HG03064 (cell line): ENCODE measurements around the gene SLFN14.
"Not testable (repeated sequence)": the region's sequence is repeated elsewhere in the genome, so short reads cannot be mapped to it uniquely, and the experiment has no call there.

ENCODE experiments used
- ATAC-seq: cut with Tn5 transposase; IDR thresholded peaks from one replicate; pipeline ENCODE4 v1.9.1; 2021; ENCODE audit warnings: low read depth; ENCODE audit not compliant: unreplicated experiment

The SLFN14 gene

DNA sequence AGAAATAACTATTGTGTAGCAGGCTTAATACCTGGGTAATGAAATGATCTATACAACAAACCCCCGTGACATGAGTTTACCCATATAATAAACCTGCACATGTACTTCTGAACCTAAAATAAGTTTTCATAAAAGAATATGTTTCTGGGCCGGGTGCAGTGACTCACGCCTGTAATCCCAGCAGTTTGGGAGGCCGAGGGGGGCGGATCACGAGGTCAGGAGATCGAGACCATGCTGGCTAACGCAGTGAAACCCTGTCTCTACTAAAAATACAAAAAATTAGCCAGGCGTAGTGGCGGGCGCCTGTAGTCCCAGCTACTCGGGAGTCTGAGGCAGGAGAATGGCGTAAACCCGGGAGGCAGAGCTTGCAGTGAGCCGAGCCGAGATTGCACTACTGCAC, 2.6 kb upstream of the SLFN14 start:
- not testable (repeated sequence) for ATAC-seq

DNA sequence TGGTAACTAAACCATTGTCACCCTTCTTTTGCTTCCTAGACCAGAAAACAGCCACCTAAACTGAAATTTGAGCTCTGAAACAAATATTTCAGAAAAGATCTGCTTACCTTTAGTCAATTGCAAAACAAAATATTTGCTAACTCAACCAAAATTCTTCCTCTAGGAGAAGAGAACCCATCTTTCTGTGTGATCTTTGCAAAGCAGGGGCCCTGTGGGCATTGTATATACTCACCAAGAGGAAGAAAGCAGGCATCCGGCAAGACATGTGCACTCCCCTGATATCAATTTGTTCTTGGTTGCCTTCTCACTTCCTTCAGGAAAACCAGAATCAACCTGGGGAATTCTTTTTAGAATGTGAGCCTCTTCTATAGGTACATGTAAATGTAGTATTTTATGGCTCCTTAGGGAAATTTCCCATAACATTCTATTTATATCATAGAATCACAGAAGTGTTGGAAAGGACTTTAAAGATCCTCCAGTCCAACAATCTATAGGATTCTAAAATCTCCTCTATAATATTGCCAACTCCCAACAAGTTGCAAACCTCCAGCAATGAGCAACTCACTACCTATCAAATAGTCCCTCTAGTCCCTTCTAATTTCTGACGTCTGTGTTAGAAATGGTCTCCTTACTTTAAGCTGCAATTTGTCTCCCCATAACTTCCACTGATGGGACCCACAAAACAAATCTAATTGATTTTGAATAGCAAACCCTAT, 966 bp downstream of the SLFN14 start:
- ATAC-seq = no peak

DNA sequence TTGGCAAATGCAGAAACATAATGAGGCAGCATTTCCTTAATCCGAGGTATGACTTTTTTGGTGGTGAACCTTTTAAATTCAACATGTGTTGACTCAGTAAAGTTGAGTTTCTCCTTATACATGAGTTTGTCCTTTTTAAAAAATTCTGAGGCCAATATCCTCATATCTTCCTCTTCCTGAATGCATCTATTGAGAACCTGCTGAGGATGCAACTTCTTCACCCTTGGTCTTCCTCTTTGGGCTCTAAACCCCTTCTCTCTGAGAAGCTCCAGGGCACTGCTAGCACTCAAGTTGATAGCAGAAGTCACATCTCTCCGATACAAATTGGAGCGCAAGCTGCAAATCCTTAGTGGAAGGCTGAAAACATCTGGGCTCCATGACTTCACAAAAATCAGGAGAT, 3.3 kb downstream of the SLFN14 start:
- no peak for ATAC-seq

DNA sequence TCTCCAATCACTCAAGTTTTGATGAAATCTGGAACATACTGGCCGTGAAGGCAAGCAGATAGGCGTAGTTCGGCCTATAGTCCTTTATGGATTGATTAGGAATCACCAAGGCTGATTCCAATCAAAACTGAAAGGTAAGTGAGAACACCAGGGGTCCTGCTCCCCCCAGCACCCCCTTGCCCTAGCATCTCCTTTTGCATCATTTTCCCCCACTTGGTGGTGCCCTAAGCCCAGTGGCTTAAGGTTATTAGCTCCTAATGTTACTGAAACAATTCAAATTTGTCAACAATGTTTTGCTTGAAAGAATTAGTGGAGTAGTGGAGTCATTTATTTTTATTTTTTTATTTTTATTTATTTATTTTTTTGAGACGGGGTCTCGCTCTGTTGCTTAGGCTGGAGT, 4.9 kb downstream of the SLFN14 start:
- ATAC-seq = no peak

DNA sequence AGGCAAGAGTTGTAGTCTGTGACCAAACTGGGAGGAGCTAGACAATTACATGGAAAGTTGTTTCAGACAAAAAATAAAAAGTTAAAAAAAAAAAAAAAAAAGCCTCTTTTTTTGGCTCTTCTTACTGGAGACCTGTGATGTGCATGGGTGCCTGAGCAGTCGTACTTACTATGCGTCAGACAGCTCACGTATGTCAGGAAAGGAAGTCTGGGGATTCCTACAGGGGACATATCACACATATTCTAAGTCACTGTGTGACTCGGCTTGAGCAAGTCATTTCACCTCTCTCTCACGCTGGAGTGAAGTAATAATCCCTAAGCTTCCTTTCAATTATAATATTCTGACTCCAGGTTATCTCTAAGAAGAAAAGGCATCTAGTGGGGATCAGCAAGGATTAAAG, 6.0 kb downstream of the SLFN14 start:
- ATAC-seq = no peak

DNA sequence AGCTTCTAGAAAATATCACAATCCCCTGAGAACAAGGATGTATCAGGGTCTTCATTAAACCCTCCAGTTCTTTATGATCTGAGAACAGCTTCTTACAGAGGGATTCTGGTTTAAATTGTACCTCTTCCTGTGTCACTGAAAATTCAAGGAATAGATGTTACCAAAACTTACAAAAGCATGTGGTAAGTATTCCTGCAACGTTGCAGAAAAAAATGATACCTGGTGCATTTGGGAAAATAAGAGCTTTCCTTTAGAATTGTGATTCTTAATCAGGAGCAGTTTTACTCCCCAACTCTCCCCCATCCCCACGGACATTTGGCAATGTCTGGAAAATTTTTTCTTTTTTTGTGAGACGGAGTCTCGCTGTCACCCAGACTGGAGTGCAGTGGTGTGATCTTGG, 7.3 kb downstream of the SLFN14 start:
- ATAC-seq = no peak

DNA sequence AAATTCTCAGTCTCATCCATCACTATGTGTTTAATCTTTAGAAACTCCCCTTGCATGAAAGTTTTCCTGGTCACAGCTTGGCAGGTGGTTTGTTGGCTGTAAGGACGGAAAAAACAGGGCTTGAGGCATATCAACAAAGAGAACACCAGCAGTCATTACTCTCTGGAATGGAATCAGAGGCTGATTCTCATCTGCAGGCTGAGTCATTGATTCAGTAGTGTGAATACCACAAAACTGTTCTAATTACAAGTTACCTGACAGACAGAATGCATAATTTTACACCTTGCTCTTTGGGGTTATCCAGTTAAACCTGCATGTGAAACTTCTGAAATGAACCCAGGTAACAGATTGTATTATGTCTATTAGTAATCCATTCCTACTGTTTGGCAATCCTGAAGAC, 11.6 kb downstream of the SLFN14 start:
- no peak for ATAC-seq

- ATAC-seq = no peak
Measured at GRCh38 chr17:35548208-35548810, 12.3 kb downstream of the SLFN14 start.

DNA sequence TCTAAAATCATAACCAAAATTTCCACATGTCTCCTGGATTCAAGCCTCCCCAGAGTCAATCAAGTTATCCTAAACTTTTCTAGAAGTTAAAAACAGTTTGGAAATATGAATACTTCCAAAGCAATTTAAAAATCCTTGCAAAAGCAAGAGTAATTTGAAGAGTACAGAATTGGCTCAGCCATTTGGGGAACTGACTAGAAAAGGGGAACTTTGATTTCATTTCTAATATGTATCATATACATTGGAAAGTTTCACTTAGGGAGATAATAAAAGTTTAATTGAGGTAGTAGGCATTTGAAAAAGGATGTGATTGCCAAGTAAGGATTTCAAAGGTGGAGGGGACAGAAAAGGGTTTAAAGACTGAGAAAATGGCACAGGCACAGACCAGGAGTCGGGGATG, 14.1 kb downstream of the SLFN14 start:
- ATAC-seq = no peak

GRCh38 chr17:35545150-35545549, 15.5 kb downstream of the SLFN14 start:
- ATAC-seq = no peak

- ATAC-seq = no peak
Measured at GRCh38 chr17:35543856-35544255, 16.8 kb downstream of the SLFN14 start.

DNA sequence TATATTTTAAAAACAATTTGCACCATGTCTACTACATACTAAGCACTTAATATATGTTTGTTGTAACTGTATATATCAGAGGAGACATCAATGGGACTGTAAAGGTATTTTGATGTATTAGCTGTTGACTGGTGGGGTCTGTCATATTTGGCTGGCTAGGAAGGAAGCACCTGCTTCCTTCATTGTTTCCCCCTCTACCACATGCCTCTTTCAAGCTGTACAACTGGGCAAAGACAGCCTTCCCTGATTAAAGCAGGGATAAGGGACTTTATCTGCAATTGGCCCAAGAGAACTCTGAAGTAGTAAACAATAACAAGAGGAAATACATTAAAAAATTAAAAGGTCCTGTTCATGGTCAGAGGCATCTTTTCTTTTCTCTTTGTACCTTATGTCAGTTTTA, 17.6 kb downstream of the SLFN14 start:
- ATAC-seq = no peak

GRCh38 chr17:35541434-35541833, 19.2 kb downstream of the SLFN14 start:
- no peak for ATAC-seq

GRCh38 chr17:35540589-35541404, 19.8 kb downstream of the SLFN14 start:
- ATAC-seq = no peak

DNA sequence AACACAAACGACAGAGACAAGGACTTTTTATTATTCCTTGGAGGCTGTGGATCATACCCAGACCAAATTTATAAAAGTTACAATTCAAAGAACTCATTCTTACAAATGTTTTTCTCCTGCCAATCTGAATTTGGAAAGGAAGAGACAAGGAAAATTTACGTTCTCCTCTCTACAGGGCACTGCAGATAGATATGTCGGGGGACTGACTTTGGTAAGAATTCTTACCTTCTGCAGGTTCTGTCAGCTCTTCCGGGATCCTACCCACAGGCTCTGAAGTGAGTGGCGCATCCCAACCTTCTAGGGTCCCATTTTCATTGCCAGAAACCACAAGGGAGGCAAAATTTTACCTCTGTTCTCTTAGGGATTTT, 21.0 kb downstream of the SLFN14 start:
- ATAC-seq = no peak

- no peak for ATAC-seq
Measured at GRCh38 chr17:35537601-35538141, 22.9 kb downstream of the SLFN14 start, which contains the start of gene SLFN12L. SLFN12L (minus strand) TSS chr17:35537678; CDS start chr17:35522364, 15,314 bp downstream.

GRCh38 chr17:35536664-35537171, 23.9 kb downstream of the SLFN14 start:
- no peak for ATAC-seq

DNA sequence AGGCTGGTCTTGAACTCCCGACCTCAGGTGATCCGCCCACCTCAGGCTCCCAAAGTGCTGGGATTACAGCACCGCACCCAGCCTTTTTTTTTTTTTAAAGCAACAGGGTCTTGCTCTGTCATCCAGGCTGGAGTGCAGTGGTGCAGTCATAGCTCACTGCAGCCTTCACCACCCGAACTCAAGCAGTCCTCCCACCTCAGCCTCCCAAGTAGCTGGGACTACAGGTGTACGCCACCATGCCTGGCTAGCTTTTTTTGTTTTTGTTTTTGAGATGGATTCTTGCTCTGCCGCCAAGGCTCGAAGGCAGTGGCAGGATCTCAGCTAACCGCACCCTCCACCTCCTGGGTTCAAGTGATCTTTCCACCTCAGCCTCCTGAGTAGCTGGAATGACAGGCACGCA, 25.2 kb downstream of the SLFN14 start:
- not testable (repeated sequence) for ATAC-seq

DNA sequence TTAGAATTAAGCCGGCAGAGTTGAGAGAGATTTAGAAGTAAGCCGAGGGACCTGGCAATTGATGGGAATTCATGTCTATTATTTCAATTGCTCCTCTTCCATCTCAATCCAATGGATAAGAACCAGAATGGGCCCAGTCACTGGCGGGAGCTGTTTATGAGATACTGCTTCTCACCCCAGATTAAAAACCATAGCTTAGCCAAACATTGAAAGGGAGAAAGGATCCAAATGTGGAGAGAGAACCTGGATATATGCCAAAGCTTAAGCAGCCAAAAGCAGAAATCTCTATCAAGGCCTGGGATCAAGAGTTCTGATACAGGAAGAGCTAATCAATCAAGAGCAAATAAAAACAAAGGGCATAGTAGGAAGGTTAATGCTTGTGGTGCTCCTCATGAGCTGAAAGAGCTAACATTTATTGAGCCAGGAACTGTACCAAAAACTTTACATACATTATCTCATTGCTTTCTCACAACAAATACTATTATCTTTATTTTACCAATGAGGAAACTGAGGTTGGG, 26.0 kb downstream of the SLFN14 start:
- no peak for ATAC-seq

- ATAC-seq = no peak
Measured at GRCh38 chr17:35531160-35531559, 29.5 kb downstream of the SLFN14 start.

- no peak for ATAC-seq
Measured at GRCh38 chr17:35529866-35530265, 30.8 kb downstream of the SLFN14 start.
